ELF-1 (cell line): ENCODE results near the gene SMARCC1.
"Not testable (repeated sequence)": the region's sequence is repeated elsewhere in the genome, so short reads cannot be mapped to it uniquely, and the experiment has no call there.

Experiments
- DNase-seq: peaks from one replicate; pipeline ENCODE4 v3.0.0-alpha.2; 2016; ENCODE audit warnings: low read depth, low spot score

SMARCC1 gene

GRCh38 chr3:47772047-47772446 is 9.6 kb downstream of the SMARCC1 start:
- no peak for DNase-seq

GRCh38 chr3:47766186-47766585 is 15.5 kb downstream of the SMARCC1 start:
- no peak for DNase-seq

- DNase-seq, result no peak
Measured at GRCh38 chr3:47762233-47762632, 19.5 kb downstream of the SMARCC1 start.

- DNase-seq, result no peak
Measured at GRCh38 chr3:47761046-47761445, 20.6 kb downstream of the SMARCC1 start.

- DNase-seq, result not testable (repeated sequence)
Measured at GRCh38 chr3:47760207-47760606, 21.5 kb downstream of the SMARCC1 start.

GRCh38 chr3:47758261-47759025 is 23.2 kb downstream of the SMARCC1 start:
- DNase-seq, result no peak

- DNase-seq, result no peak
Measured at GRCh38 chr3:47752716-47753115, 29.0 kb downstream of the SMARCC1 start.

- not testable (repeated sequence) for DNase-seq
Measured at GRCh38 chr3:47750811-47751354, 30.8 kb downstream of the SMARCC1 start.

- no peak for DNase-seq
Measured at GRCh38 chr3:47747558-47747957, 34.1 kb downstream of the SMARCC1 start.

- no peak for DNase-seq
Measured at GRCh38 chr3:47746264-47746663, 35.4 kb downstream of the SMARCC1 start.

GRCh38 chr3:47743855-47744254 is 37.8 kb downstream of the SMARCC1 start:
- DNase-seq, result no peak

GRCh38 chr3:47743352-47743751 is 38.3 kb downstream of the SMARCC1 start:
- DNase-seq, result not testable (repeated sequence)

GRCh38 chr3:47741925-47742324 is 39.8 kb downstream of the SMARCC1 start:
- no peak for DNase-seq

- no peak for DNase-seq
Measured at GRCh38 chr3:47732143-47732542, 49.5 kb downstream of the SMARCC1 start.

GRCh38 chr3:47731061-47731460 is 50.6 kb downstream of the SMARCC1 start:
- no peak for DNase-seq

- no peak for DNase-seq
Measured at GRCh38 chr3:47722859-47723258, 58.8 kb downstream of the SMARCC1 start.

GRCh38 chr3:47717448-47717847 is 64.2 kb downstream of the SMARCC1 start:
- DNase-seq, result not testable (repeated sequence)

- no peak for DNase-seq
Measured at GRCh38 chr3:47716656-47717055, 65.0 kb downstream of the SMARCC1 start.

GRCh38 chr3:47715928-47716327 is 65.8 kb downstream of the SMARCC1 start:
- DNase-seq, result no peak

GRCh38 chr3:47714606-47715005 is 67.1 kb downstream of the SMARCC1 start:
- DNase-seq, result no peak

GRCh38 chr3:47713655-47714054 is 68.0 kb downstream of the SMARCC1 start:
- no peak for DNase-seq

- no peak for DNase-seq
Measured at GRCh38 chr3:47712398-47712797, 69.3 kb downstream of the SMARCC1 start.

GRCh38 chr3:47711596-47711995 is 70.1 kb downstream of the SMARCC1 start:
- DNase-seq, result no peak
